HCT116 (cell line): ENCODE data around the gene KDM1B. TPM values are rescaled to one million over a fixed set of nuclear protein-coding genes. Genes with fewer than 3 reads are reported as not detected.

Experiments used
- ATAC-seq: fragments of 200-7000 bp; cut with Tn5 transposase; 2 replicates; pipeline ENCODE4 v1.9.1; 2020; ENCODE audit warnings: mild to moderate bottlenecking, moderate library complexity
- BruUV-seq: library from RNA; stranded (reverse); fragments of 400-500 nt; replicated peaks from 2 replicates; lab custom pipeline; 2021; lab: Mats Ljungman, UMichigan
- CTCF ChIA-PET: fragments of 300-600 bp; sonication (Branson Sonifier 250); formaldehyde crosslinking; loops from one replicate; lab custom pipeline; 2021; ENCODE audit warnings: antibody characterized with exemption; lab: Charles Lee
- POLR2A ChIA-PET: fragments of 300-600, 350-600 bp; sonication (Branson Sonifier 250); formaldehyde crosslinking; loops from one replicate; lab custom pipeline; 2021; ENCODE audit warnings: antibody characterized with exemption; lab: Charles Lee
- RAD21 ChIA-PET, 2 experiments: fragments of 300-600 bp; sonication (Branson Sonifier 250); formaldehyde crosslinking; loops; one replicate each; lab custom pipeline; 2023; ENCODE audit warnings: low total read pairs in 2 of 2; ENCODE audit not compliant: uncharacterized antibody in 2 of 2, unreplicated experiment in 2 of 2, low non-redundant PET in 1 of 2; lab: Charles Lee
- DNase-seq: peaks from one replicate; pipeline ENCODE4 v3.0.0-alpha.2; 2010; ENCODE audit warnings: low read depth, low spot score
- H2AFZ ChIP-seq: fragments of 200-600 bp; shearing (Covaris generic), sonication (generic); 2 replicates; pipeline ENCODE4 v1.6.1; 2017; ENCODE audit warnings: low read depth, mixed run types, mixed read lengths, antibody characterized with exemption, low read length; ENCODE audit not compliant: poor library complexity, severe bottlenecking
- H3K27ac ChIP-seq: 2 replicates; pipeline ENCODE4 v1.5.1; 2012; ENCODE audit warnings: low read depth, low read length
- H3K27me3 ChIP-seq: fragments of 200-600 bp; sonication (generic); 2 replicates; pipeline ENCODE4 v1.6.1; 2016; ENCODE audit warnings: mixed run types, low read length, mixed read lengths; ENCODE audit not compliant: insufficient read depth
- H3K36me3 ChIP-seq, 2 experiments: fragments of 200-500 bp in 1 of 2; fragments of 200-600 bp in 1 of 2; sonication (Bioruptor generic) in 1 of 2; sonication (generic) in 1 of 2; 2 replicates each; pipeline versions ENCODE4 v1.5.1 to v1.6.1; 2014 to 2016; ENCODE audit warnings: low read length in 2 of 2, inconsistent platforms in 1 of 2, mixed read lengths in 1 of 2, mixed run types in 1 of 2; ENCODE audit not compliant: insufficient read depth in 2 of 2, control insufficient read depth in 1 of 2
- H3K4me1 ChIP-seq, 2 experiments: fragments of 200-600 bp in 1 of 2; sonication (generic) in 1 of 2; 2 replicates each; pipeline versions ENCODE4 v1.5.1 to v1.6.1; 2012 to 2017; ENCODE audit warnings: low read length in 2 of 2, inconsistent platforms in 1 of 2, mild to moderate bottlenecking in 1 of 2, mixed read lengths in 1 of 2, mixed run types in 1 of 2, moderate library complexity in 1 of 2; ENCODE audit not compliant: insufficient read depth in 2 of 2, control insufficient read depth in 1 of 2
- H3K4me2 ChIP-seq: fragments of 200-600 bp; sonication (generic); 2 replicates; pipeline ENCODE4 v1.6.1; 2017; ENCODE audit warnings: mixed run types, low read length, mixed read lengths
- H3K4me3 ChIP-seq, 2 experiments: fragments of 200-600 bp in 1 of 2; sonication (generic) in 1 of 2; replicated peaks in 1 of 2; 2 replicates each; pipeline ENCODE4 v1.5.1; 2011 to 2016; ENCODE audit warnings: low read length in 2 of 2, control low read depth in 1 of 2, low read depth in 1 of 2, mild to moderate bottlenecking in 1 of 2, mixed read lengths in 1 of 2, mixed run types in 1 of 2
- H3K79me2 ChIP-seq: fragments of 200-600 bp; sonication (generic); 2 replicates; pipeline ENCODE4 v1.6.1; 2017; ENCODE audit warnings: mild to moderate bottlenecking, mixed run types, low read length, moderate library complexity, mixed read lengths; ENCODE audit not compliant: insufficient read depth
- H3K9ac ChIP-seq: fragments of 200-600 bp; sonication (generic); 2 replicates; pipeline ENCODE4 v1.6.1; 2016; ENCODE audit warnings: low read length, mixed read lengths
- H3K9me2 ChIP-seq: fragments of 200-600 bp; sonication (generic), shearing (Covaris generic); 2 replicates; pipeline ENCODE4 v1.6.1; 2017; ENCODE audit warnings: mixed run types, mild to moderate bottlenecking, moderate library complexity; ENCODE audit not compliant: insufficient read depth
- H3K9me3 ChIP-seq, 2 experiments: fragments of 200-500 bp in 1 of 2; fragments of 200-600 bp in 1 of 2; sonication (Bioruptor generic) in 1 of 2; sonication (generic) in 1 of 2; 2 replicates each; pipeline ENCODE4 v1.6.1; 2014 to 2017; ENCODE audit warnings: low read length in 2 of 2, mixed read lengths in 2 of 2, inconsistent platforms in 1 of 2, low read depth in 1 of 2, mild to moderate bottlenecking in 1 of 2, mixed run types in 1 of 2, moderate library complexity in 1 of 2; ENCODE audit not compliant: control insufficient read depth in 1 of 2, insufficient read depth in 1 of 2
- H4K20me1 ChIP-seq: fragments of 200-600 bp; sonication (generic), shearing (Covaris generic); 2 replicates; pipeline ENCODE4 v1.6.1; 2017; ENCODE audit warnings: mixed run types, mild to moderate bottlenecking, moderate library complexity; ENCODE audit not compliant: insufficient read depth
- ATF3 ChIP-seq: IDR thresholded peaks from 2 replicates; pipeline ENCODE4 v1.6.1; 2012
- CBX3 ChIP-seq: IDR thresholded peaks from 2 replicates; pipeline ENCODE4 v1.6.1; 2012; ENCODE audit warnings: low read depth
- CEBPB ChIP-seq: IDR thresholded peaks from 2 replicates; pipeline ENCODE4 v1.6.1; 2012; ENCODE audit warnings: low read depth
- CTCF ChIP-seq, 3 experiments: fragments of 200-600 bp in 1 of 3; sonication (generic) in 1 of 3; IDR thresholded peaks in 2 of 3; conservative IDR thresholded peaks in 1 of 3; 2 replicates each; pipeline ENCODE4 v1.5.1; 2012 to 2017; ENCODE audit warnings: low read depth in 2 of 3, low read length in 2 of 3, antibody characterized with exemption in 1 of 3, borderline replicate concordance in 1 of 3, control low read depth in 1 of 3, mild to moderate bottlenecking in 1 of 3, mixed read lengths in 1 of 3, mixed run types in 1 of 3, moderate library complexity in 1 of 3; ENCODE audit not compliant: insufficient read depth in 1 of 3
- EGR1 ChIP-seq: IDR thresholded peaks from 2 replicates; pipeline ENCODE4 v1.6.1; 2012; ENCODE audit warnings: low read depth
- ELF1 ChIP-seq: IDR thresholded peaks from 2 replicates; pipeline ENCODE4 v1.6.1; 2012; ENCODE audit warnings: low read depth, borderline replicate concordance
- EZH2phosphoT487 ChIP-seq: fragments of 200-600 bp; IDR thresholded peaks from 2 replicates; pipeline ENCODE4 v1.6.1; 2018; ENCODE audit warnings: antibody characterized with exemption, borderline replicate concordance
- FOSL1 ChIP-seq: IDR thresholded peaks from 2 replicates; pipeline ENCODE4 v1.6.1; 2012; ENCODE audit warnings: low read depth
- JUND ChIP-seq: IDR thresholded peaks from 2 replicates; pipeline ENCODE4 v1.6.1; 2012
- MAX ChIP-seq: IDR thresholded peaks from 2 replicates; pipeline ENCODE4 v1.6.1; 2012
- POLR2A ChIP-seq: IDR thresholded peaks from 2 replicates; pipeline ENCODE4 v1.7.0; 2011; ENCODE audit warnings: borderline replicate concordance; ENCODE audit not compliant: insufficient read depth, insufficient read length; ENCODE audit errors: extremely low read depth
- POLR2AphosphoS5 ChIP-seq: IDR thresholded peaks from 2 replicates; pipeline ENCODE4 v1.6.1; 2011; ENCODE audit warnings: mild to moderate bottlenecking, low read depth, low read length, moderate library complexity
- RAD21 ChIP-seq: IDR thresholded peaks from 2 replicates; pipeline ENCODE4 v1.6.1; 2012; ENCODE audit warnings: low read depth, mild to moderate bottlenecking
- SIN3A ChIP-seq: IDR thresholded peaks from 2 replicates; pipeline ENCODE4 v1.6.1; 2012; ENCODE audit warnings: low read depth
- SP1 ChIP-seq: IDR thresholded peaks from 2 replicates; pipeline ENCODE4 v1.6.1; 2012; ENCODE audit warnings: low read depth
- SRF ChIP-seq: IDR thresholded peaks from 2 replicates; pipeline ENCODE4 v1.6.1; 2012; ENCODE audit warnings: low read depth
- TCF7L2 ChIP-seq: IDR thresholded peaks from 2 replicates; pipeline ENCODE4 v1.7.0; 2011; ENCODE audit warnings: borderline replicate concordance, inconsistent platforms; ENCODE audit not compliant: insufficient read depth, insufficient read length; ENCODE audit errors: extremely low read depth
- YY1 ChIP-seq: IDR thresholded peaks from 2 replicates; pipeline ENCODE4 v1.6.1; 2011; ENCODE audit warnings: low read length, low read depth, moderate library complexity, mild to moderate bottlenecking; ENCODE audit not compliant: insufficient replicate concordance; ENCODE audit errors: extremely low read depth
- ZBTB33 ChIP-seq: IDR thresholded peaks from 2 replicates; pipeline ENCODE4 v1.6.1; 2011; ENCODE audit warnings: mild to moderate bottlenecking, low read length, moderate library complexity; ENCODE audit not compliant: insufficient replicate concordance; ENCODE audit errors: extremely low read depth
- ZFX ChIP-seq: fragments of 450-650 bp; IDR thresholded peaks from 2 replicates; pipeline ENCODE4 v1.6.1; 2017
- ZNF274 ChIP-seq: fragments of 200-500 bp; sonication (Bioruptor generic); IDR thresholded peaks from 2 replicates; pipeline ENCODE4 v1.6.1; 2014; ENCODE audit warnings: mild to moderate bottlenecking, low read depth, low read length, inconsistent platforms
- intact Hi-C: fragments of 100-400 bp; cut with micrococcal nuclease; formaldehyde crosslinking; loops from 2 replicates; pipeline ENCODE4 v1.10.0; 2022
- total RNA-seq: library from RNA; stranded (reverse); gene quantifications from one replicate; pipeline ENCODE4 v1.2.1, GENCODE V29; 2021; ENCODE audit not compliant: unreplicated experiment

The KDM1B gene
- total RNA-seq, 1 experiment from 2014 or later, result 24.5 TPM

- TF ChIP-seq FOSL1, result no peak
- TF ChIP-seq, all 23 proteins: peak for 0
Measured at GRCh38 chr6:18240230-18240629, 85.0 kb downstream of the KDM1B start (continued).

DNA sequence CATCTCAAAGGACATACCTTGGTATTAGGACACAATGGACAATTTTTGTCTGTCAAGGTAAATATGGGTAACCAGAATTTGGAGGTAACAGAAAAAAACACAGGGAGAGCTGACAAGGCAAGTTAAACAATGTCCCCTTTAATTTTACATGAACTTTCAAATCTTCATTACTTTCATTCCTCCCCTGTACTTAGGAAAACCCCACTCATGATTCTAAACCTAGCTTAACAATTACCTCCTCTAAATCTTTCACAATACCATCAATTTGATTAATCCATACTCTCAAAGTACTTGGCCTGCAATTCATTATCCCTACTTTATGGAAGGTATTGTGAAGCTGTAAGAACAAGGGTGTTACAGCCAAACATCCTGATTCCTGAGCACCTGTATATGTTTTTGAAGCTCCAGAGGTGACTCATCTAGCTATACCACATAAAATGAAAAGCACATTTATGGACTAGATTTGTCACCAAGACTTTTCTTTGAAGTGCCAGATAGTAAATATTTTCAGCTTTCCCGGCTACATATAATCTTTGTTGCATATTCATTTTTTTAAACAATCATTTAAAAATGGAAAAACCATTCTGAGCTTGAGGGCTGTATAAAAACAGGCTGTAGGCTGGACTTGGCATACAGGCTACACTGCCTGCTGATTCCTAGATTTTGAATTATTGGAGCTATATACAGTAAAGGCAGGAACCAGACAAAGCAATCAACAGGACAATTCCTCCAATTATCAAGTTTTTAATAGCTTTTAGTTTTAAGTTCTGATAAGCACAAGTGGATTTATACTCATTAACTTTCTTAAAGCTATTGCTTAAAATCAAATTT, 86.2 kb downstream of the KDM1B start:
- ATAC-seq (peak; percentile 69), DNase-seq (peak; percentile 59)
- TSS peak; percentile 2 for BruUV-seq
- Histone ChIP-seq H3K9me3 (no peaks in the 10 kb centered on the region), H3K27me3 (no peaks in the 10 kb centered on the region), H3K4me3 (no peak overlapping the region), H3K9me2 (no peaks in the 10 kb centered on the region), H3K36me3 (peaks cover 25 to 65% of the 10 kb centered on the region in 2 experiments; a peak in 3 of 4 replicates), H2AFZ (no peak overlapping the region), H3K4me1 (peaks cover 10 to 37% of the 10 kb centered on the region in 2 experiments; a peak in 3 of 4 replicates), H3K9ac (no peak overlapping the region), H3K27ac (peak overlapping the region; percentile 4; the same call in 1 of the 2 replicates), H3K79me2 (peaks cover 100% of the 10 kb centered on the region), H3K4me2 (peak overlapping the region; percentile 32; the same call in 1 of the 2 replicates), H4K20me1 (peaks cover 22% of the 10 kb centered on the region; the same call in 1 of the 2 replicates)
- ChIA-PET CTCF (interaction anchor here (0.6 kb wide), 1 partner anchor 536 kb away, joined by 6 read pairs; no protein-coding TSS in a partner anchor), RAD21 (no interaction called here), POLR2A (interaction anchor here (1.0 to 1.2 kb wide), 2 partner anchors 10 to 39 kb away, joined by 3 read pairs; no protein-coding TSS in a partner anchor)
- intact Hi-C loops, result no loop called here
- TF ChIP-seq SP1 (peak; percentile 61), ZBTB33 (no peak), JUND (peak; percentile 85), ZNF274 (no peak), CTCF (IDR thresholded peaks at IDR 0.05 in 2 of 3, conservative IDR thresholded peaks at IDR 0.05 in 1 of 3; ENCODE audit: borderline replicate concordance in 1 of 3, insufficient read depth in 1 of 3, low read depth in 2 of 3, low read length in 2 of 3) (no peak), MAX (no peak), YY1 (no peak), FOSL1 (peak; percentile 88), EGR1 (no peak), TCF7L2 (peak; percentile 91), RAD21 (no peak), SIN3A (no peak), CEBPB (peak; percentile 65), ATF3 (0 out of 2 replicates have a peak, but pooled peaks have one; percentile 24), POLR2AphosphoS5 (peak; percentile 16; the same call in 1 of the 2 replicates), EZH2phosphoT487 (no peak), CBX3 (peak; percentile 45; the same call in 1 of the 2 replicates), ELF1 (no peak), SRF (no peak; the same call in 1 of the 2 replicates), ZFX (no peak), POLR2A (no peak)
